Measurements from ENCODE around the gene IPMK.
"Not testable (repeated sequence)": the region's sequence is repeated elsewhere in the genome, so short reads cannot be mapped to it uniquely, and the experiment has no call there.

The IPMK gene

DNA sequence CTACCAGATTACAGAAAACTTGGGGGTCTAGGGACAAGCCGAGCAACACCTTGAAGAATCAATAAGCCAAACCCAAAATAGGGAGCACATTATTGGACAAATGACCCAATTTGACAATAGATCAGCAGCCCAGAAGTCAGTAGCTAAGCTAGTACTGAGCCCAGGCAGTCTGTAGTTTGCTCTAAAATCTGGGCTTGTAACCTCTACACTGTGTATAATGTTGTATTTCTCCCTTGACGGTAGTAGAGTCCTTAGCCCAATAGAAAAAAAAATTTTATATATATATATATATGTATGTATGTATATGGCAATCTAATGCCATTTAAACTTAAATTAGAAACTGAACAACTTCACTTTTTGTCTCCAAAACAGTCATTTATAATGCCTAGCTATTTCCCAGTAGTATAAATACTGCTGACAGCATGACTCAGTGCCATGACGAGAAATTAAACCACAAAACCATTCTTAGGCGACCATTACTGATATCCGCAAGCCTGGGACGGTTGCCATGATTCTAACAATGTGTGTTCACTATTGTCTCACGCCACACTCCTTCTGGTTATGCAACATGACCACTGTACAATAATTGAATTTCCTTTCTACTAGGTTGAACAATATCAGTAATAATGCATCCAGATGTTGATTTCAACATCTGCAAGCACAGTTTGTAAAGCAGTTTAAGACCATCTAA, 110.5 kb downstream of the IPMK start:
- DNase-seq (ENCODE audit: low read depth in 3 of 3, low spot score in 1 of 3): no peak

DNA sequence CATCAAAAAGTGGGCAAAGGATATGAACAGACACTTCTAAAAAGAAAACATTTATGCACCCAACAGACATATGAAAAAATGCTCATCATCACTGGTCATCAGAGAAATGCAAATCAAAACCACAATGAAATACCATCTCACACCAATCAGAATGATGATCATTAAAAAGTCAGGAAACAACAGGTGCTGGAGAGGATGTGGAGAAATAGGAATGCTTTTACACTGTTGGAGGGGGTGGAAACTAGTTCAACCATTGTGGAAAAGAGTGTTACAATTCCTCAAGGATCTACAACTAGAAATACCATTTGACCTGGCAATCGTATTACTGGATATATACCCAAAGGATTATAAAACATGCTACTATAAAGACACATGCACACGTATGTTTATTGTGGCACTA, 111.8 kb downstream of the IPMK start:
- not testable (repeated sequence) for DNase-seq (ENCODE audit: low read depth in 3 of 3, low spot score in 1 of 3)

DNA sequence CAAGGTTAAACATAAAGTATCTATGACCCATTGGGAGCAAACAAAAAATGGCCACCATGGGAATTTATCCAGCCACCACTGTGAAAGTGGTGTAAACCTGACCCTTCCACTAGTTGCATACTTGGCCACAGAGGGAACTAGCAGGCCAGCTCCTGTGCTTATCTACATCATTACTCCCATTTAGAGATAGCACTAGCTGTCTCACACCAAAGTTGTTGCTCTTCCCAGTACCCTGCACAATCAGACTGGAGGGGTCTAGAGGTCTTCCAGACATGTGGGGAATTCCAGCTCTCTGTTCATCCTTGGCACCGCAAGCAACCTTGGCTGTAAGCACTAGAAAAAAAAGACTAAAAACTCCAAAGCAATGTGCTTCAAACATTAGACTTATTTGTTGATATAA, 113.9 kb downstream of the IPMK start:
- DNase-seq (ENCODE audit: low read depth in 3 of 3, low spot score in 1 of 3): no peak

DNA sequence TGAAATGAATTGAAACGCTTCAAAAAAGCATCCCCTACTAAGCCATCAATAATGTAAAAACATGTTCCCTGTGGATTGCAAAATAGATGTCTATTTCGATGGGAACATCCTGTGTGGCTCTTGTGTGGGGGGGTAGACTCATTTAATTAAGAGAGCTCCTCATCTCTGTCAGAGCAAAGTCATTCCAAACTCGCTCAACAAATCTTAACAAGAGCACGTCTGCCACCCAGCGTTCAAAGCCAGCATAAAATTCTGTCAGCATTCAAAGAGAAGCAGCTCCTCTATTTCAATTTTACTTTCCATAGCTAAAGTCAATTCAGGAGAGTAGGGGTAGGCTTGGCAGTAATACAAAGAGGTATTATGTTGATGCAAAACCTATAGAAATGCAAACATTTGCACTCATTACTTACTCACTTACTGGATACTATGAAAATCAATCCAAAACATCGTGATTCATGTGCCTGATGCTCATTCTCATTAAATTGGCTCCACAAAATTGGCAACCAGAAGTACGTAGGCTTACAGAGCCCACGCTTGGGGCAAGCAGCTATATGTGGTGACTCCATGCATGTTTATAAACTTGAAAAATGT, 114.9 kb downstream of the IPMK start:
- DNase-seq (ENCODE audit: low read depth in 3 of 3, low spot score in 1 of 3): no peak

DNA sequence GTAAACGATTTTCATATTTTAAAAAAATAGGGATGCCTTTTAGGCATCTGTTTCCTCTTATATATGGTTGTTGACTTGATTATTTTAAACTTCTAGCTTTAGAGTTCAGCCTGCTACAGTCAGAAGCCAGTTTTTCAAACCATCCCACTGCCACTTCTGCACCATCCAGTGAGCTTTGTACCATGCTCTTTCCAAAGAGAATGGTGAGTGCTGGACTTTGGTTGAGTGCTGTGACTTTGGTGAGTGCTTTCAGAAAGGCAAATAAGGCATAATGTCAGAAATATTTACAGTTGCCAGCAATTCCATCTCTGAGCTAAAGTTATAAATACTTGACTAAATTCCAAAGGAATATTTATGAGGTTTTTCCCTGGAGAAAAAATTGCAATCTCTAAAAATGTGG, 117.4 kb downstream of the IPMK start:
- DNase-seq (ENCODE audit: low read depth in 3 of 3, low spot score in 1 of 3): no peak

DNA sequence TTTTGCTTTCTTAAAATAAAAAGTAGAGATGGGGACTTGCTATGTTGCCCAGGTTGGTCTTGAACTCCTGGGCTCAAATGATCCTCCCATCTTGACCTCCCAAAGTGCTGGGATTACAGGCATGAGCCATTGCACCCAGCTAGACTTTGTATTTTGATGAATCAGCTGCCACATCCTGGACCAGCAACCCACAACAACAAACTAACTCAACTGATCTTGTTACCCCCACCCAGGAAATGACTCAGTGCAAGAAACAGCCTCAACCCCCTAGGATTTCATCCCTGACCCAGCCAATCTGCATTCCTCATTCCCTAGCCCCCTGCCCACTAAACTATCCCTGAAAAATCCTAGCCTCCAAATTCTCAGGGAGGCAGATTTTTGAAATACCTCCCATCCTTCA, 123.8 kb downstream of the IPMK start:
- DNase-seq (ENCODE audit: low read depth in 3 of 3, low spot score in 1 of 3): no peak
